ENCODE results near the gene MAN1C1. TPM values are rescaled to one million over a fixed set of nuclear protein-coding genes. Genes with fewer than 3 reads are reported as not detected.
A peak's percentile ranks its signal among the peaks of the same experiment; 100 is the strongest.

Gene MAN1C1
- total RNA-seq, 1 experiment from 2014 or later, result 0.11 TPM

- Histone ChIP-seq H2AFZ (ENCODE audit: low read length) (no peak overlapping the region), H3K9ac (ENCODE audit: low read length) (no peak overlapping the region), H3K9me2 (replicated peaks; ENCODE audit: low read length) (no peaks in the 10 kb centered on the region), H3K4me3 (ENCODE audit: low read length) (no peak overlapping the region), H3K4me1 (ENCODE audit: insufficient read depth, low read length) (peaks cover 39% of the 10 kb centered on the region), H3K27me3 (ENCODE audit: low read length) (no peaks in the 10 kb centered on the region), H3K9me3 (ENCODE audit: low read length) (no peaks in the 10 kb centered on the region), H3K36me3 (ENCODE audit: low read depth, low read length) (no peaks in the 10 kb centered on the region), H3F3A (ENCODE audit: low read length, unreplicated experiment) (no peaks in the 10 kb centered on the region), H3K27ac (ENCODE audit: low read length) (no peak overlapping the region), H3K79me2 (ENCODE audit: low read length) (no peaks in the 10 kb centered on the region), H4K20me1 (ENCODE audit: low read length) (no peaks in the 10 kb centered on the region), H3K4me2 (ENCODE audit: low read length) (no peak overlapping the region)
- POLR2A ChIA-PET (ENCODE audit: unreplicated experiment), result interaction anchor here (0.5 kb wide), 1 partner anchor 293 kb away, joined by 4 read pairs; no protein-coding TSS in a partner anchor
- CTCF ChIA-PET, result interaction anchor here (0.6 to 1.0 kb wide), 3 partner anchors 29 to 118 kb away, joined by 3 to 10 read pairs (median 6); partner anchors contain the start of gene LDLRAP1
- intact Hi-C loops (cut with micrococcal nuclease), result no loop called here
- no peak for TF ChIP-seq EZH2phosphoT487 (IDR thresholded peaks at IDR 0.05; ENCODE audit: borderline replicate concordance, low read length)
- no peak for TF ChIP-seq CTCF (conservative IDR thresholded peaks at IDR 0.05; ENCODE audit: low read depth, low read length)
- TF ChIP-seq EZH2 (IDR thresholded peaks at IDR 0.05; ENCODE audit: low read length, unreplicated experiment), result no peak
- DNase-seq (no peak), ATAC-seq (no peak)
- BruUV-seq (replicated peaks), result no TSS peak
Measured at GRCh38 chr1:25572107-25572506, 44.5 kb upstream of the MAN1C1 start.

GRCh38 chr1:25572708-25573590 lies 43.6 kb upstream of the MAN1C1 start:
- Histone ChIP-seq H3K27me3 (ENCODE audit: low read length) (no peaks in the 10 kb centered on the region), H3K4me2 (ENCODE audit: low read length) (peak overlapping the region; percentile 26), H3K27ac (ENCODE audit: low read length) (no peak overlapping the region), H3K4me1 (ENCODE audit: insufficient read depth, low read length) (peaks cover 31% of the 10 kb centered on the region), H3K4me3 (ENCODE audit: low read length) (no peak overlapping the region), H2AFZ (ENCODE audit: low read length) (0 out of 2 replicates have a peak overlapping the region, but pooled peaks have one; percentile 24), H4K20me1 (ENCODE audit: low read length) (no peaks in the 10 kb centered on the region), H3K79me2 (ENCODE audit: low read length) (no peaks in the 10 kb centered on the region), H3K9me3 (ENCODE audit: low read length) (no peaks in the 10 kb centered on the region), H3K36me3 (ENCODE audit: low read depth, low read length) (no peaks in the 10 kb centered on the region), H3K9ac (ENCODE audit: low read length) (no peak overlapping the region), H3F3A (ENCODE audit: low read length, unreplicated experiment) (no peaks in the 10 kb centered on the region), H3K9me2 (replicated peaks; ENCODE audit: low read length) (no peaks in the 10 kb centered on the region)
- BruUV-seq (replicated peaks), result no TSS peak
- TF ChIP-seq EZH2 (IDR thresholded peaks at IDR 0.05; ENCODE audit: low read length, unreplicated experiment) (no peak), CTCF (conservative IDR thresholded peaks at IDR 0.05; ENCODE audit: low read depth, low read length) (peak; percentile 66), EZH2phosphoT487 (IDR thresholded peaks at IDR 0.05; ENCODE audit: borderline replicate concordance, low read length) (no peak)
- ChIA-PET POLR2A (ENCODE audit: unreplicated experiment) (interaction anchor here (0.5 kb wide), 1 partner anchor 292 kb away, joined by 4 read pairs; no protein-coding TSS in a partner anchor), CTCF (interaction anchor here (0.6 to 1.2 kb wide), 4 partner anchors 17 to 117 kb away, joined by 3 to 10 read pairs (median 4); partner anchors contain the start of gene LDLRAP1)
- ATAC-seq (peak; percentile 19; the same call in 1 of the 2 replicates), DNase-seq (peak; percentile 64)
- intact Hi-C loops (cut with micrococcal nuclease), result no loop called here
